ENCODE results near the gene NACC2.

The NACC2 gene

GRCh38 chr9:136117916-136118319 is 22.8 kb upstream of the NACC2 start (continued):
- TF ChIP-seq, protein P1, sequence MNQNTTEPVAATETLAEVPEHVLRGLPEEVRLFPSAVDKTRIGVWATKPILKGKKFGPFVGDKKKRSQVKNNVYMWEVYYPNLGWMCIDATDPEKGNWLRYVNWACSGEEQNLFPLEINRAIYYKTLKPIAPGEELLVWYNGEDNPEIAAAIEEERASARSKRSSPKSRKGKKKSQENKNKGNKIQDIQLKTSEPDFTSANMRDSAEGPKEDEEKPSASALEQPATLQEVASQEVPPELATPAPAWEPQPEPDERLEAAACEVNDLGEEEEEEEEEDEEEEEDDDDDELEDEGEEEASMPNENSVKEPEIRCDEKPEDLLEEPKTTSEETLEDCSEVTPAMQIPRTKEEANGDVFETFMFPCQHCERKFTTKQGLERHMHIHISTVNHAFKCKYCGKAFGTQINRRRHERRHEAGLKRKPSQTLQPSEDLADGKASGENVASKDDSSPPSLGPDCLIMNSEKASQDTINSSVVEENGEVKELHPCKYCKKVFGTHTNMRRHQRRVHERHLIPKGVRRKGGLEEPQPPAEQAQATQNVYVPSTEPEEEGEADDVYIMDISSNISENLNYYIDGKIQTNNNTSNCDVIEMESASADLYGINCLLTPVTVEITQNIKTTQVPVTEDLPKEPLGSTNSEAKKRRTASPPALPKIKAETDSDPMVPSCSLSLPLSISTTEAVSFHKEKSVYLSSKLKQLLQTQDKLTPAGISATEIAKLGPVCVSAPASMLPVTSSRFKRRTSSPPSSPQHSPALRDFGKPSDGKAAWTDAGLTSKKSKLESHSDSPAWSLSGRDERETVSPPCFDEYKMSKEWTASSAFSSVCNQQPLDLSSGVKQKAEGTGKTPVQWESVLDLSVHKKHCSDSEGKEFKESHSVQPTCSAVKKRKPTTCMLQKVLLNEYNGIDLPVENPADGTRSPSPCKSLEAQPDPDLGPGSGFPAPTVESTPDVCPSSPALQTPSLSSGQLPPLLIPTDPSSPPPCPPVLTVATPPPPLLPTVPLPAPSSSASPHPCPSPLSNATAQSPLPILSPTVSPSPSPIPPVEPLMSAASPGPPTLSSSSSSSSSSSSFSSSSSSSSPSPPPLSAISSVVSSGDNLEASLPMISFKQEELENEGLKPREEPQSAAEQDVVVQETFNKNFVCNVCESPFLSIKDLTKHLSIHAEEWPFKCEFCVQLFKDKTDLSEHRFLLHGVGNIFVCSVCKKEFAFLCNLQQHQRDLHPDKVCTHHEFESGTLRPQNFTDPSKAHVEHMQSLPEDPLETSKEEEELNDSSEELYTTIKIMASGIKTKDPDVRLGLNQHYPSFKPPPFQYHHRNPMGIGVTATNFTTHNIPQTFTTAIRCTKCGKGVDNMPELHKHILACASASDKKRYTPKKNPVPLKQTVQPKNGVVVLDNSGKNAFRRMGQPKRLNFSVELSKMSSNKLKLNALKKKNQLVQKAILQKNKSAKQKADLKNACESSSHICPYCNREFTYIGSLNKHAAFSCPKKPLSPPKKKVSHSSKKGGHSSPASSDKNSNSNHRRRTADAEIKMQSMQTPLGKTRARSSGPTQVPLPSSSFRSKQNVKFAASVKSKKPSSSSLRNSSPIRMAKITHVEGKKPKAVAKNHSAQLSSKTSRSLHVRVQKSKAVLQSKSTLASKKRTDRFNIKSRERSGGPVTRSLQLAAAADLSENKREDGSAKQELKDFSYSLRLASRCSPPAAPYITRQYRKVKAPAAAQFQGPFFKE (tag by site-specific recombination; IDR thresholded peaks at IDR 0.05; ENCODE audit: borderline replicate concordance): no peak
- no peak for TF ChIP-seq ZNF768 (tag by site-specific recombination; IDR thresholded peaks at IDR 0.05)
- TF ChIP-seq ZNF747 (tag by site-specific recombination; IDR thresholded peaks at IDR 0.05): no peak
- TF ChIP-seq ZNF302 (tag by site-specific recombination; IDR thresholded peaks at IDR 0.05; ENCODE audit: low read depth): no peak
- TF ChIP-seq ZNF26 (tag by site-specific recombination; IDR thresholded peaks at IDR 0.05): no peak
- no peak for TF ChIP-seq ZNF785 (tag by site-specific recombination; IDR thresholded peaks at IDR 0.05)
- 0 out of 2 replicates have a peak, but pooled peaks have one; percentile 14 for TF ChIP-seq ZNF837 (tag by site-specific recombination; IDR thresholded peaks at IDR 0.05)
- no peak for TF ChIP-seq ZBTB21 (tag by site-specific recombination; IDR thresholded peaks at IDR 0.05)
- no peak for TF ChIP-seq ZNF174 (tag by site-specific recombination; IDR thresholded peaks at IDR 0.05)
- no peak for TF ChIP-seq ZNF623 (tag by site-specific recombination; IDR thresholded peaks at IDR 0.05)
- no peak for TF ChIP-seq ZNF654 (tag by site-specific recombination; IDR thresholded peaks at IDR 0.05; ENCODE audit: low read depth)
- no peak for TF ChIP-seq ZNF521 (tag by site-specific recombination; IDR thresholded peaks at IDR 0.05)
- TF ChIP-seq ZNF19 (tag by site-specific recombination; IDR thresholded peaks at IDR 0.05; ENCODE audit: low read depth): no peak
- no peak for TF ChIP-seq ZNF555 (tag by site-specific recombination; conservative IDR thresholded peaks at IDR 0.05)
- TF ChIP-seq ZNF391 (tag by site-specific recombination; IDR thresholded peaks at IDR 0.05; ENCODE audit: borderline replicate concordance, low read depth): no peak
- TF ChIP-seq ZIC2 (tag by site-specific recombination; IDR thresholded peaks at IDR 0.05): peak; percentile 50
- TF ChIP-seq ZNF571 (tag by site-specific recombination; IDR thresholded peaks at IDR 0.05): no peak
- TF ChIP-seq GLIS2 (tag by site-specific recombination; IDR thresholded peaks at IDR 0.05): peak; percentile 28; the same call in 1 of the 2 replicates
- no peak for TF ChIP-seq ZNF133 (tag by site-specific recombination; IDR thresholded peaks at IDR 0.05)
- peak; percentile 21; the same call in 1 of the 2 replicates for TF ChIP-seq SP7 (tag by site-specific recombination; IDR thresholded peaks at IDR 0.05)
- no peak for TF ChIP-seq ZNF629 (tag by site-specific recombination; IDR thresholded peaks at IDR 0.05)
- no peak for TF ChIP-seq ZBTB26 (tag by site-specific recombination; optimal IDR thresholded peaks at IDR 0.05)
- peak; percentile 50 for TF ChIP-seq KLF9 (tag by site-specific recombination; IDR thresholded peaks at IDR 0.05; ENCODE audit: low read depth)
- TF ChIP-seq, protein P2, sequence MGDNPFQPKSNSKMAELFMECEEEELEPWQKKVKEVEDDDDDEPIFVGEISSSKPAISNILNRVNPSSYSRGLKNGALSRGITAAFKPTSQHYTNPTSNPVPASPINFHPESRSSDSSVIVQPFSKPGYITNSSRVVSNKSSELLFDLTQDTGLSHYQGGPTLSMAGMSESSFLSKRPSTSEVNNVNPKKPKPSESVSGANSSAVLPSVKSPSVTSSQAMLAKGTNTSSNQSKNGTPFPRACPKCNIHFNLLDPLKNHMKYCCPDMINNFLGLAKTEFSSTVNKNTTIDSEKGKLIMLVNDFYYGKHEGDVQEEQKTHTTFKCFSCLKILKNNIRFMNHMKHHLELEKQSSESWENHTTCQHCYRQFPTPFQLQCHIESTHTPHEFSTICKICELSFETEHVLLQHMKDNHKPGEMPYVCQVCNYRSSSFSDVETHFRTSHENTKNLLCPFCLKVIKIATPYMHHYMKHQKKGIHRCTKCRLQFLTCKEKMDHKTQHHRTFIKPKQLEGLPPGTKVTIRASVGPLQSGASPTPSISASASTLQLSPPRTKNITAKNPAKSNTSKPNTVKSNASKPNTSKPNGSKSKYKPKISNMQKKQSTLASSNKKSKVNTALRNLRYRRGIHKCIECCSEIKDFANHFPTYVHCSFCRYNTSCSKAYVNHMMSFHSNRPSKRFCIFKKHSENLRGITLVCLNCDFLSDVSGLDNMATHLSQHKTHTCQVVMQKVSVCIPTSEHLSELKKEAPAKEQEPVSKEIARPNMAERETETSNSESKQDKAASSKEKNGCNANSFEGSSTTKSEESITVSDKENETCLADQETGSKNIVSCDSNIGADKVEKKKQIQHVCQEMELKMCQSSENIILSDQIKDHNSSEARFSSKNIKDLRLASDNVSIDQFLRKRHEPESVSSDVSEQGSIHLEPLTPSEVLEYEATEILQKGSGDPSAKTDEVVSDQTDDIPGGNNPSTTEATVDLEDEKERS (tag by site-specific recombination; IDR thresholded peaks at IDR 0.05): no peak
- no peak for TF ChIP-seq ZNF140 (tag by site-specific recombination; IDR thresholded peaks at IDR 0.05)
- TF ChIP-seq ZNF830 (tag by site-specific recombination; IDR thresholded peaks at IDR 0.05; ENCODE audit: low read depth): no peak
- TF ChIP-seq, protein P3, sequence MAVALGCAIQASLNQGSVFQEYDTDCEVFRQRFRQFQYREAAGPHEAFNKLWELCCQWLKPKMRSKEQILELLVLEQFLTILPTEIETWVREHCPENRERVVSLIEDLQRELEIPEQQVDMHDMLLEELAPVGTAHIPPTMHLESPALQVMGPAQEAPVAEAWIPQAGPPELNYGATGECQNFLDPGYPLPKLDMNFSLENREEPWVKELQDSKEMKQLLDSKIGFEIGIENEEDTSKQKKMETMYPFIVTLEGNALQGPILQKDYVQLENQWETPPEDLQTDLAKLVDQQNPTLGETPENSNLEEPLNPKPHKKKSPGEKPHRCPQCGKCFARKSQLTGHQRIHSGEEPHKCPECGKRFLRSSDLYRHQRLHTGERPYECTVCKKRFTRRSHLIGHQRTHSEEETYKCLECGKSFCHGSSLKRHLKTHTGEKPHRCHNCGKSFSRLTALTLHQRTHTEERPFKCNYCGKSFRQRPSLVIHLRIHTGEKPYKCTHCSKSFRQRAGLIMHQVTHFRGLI (tag by site-specific recombination; IDR thresholded peaks at IDR 0.05): 0 out of 2 replicates have a peak, but pooled peaks have one; percentile 19
- no peak for TF ChIP-seq ZNF549 (tag by site-specific recombination; IDR thresholded peaks at IDR 0.05)
- no peak for TF ChIP-seq ZNF596 (tag by site-specific recombination; IDR thresholded peaks at IDR 0.05)

Data from HEK293 (cell line).